ENCODE data around the gene SETD9. TPM values are rescaled to one million over a fixed set of nuclear protein-coding genes. Genes with fewer than 3 reads are reported as not detected.
A peak's percentile ranks its signal among the peaks of the same experiment; 100 is the strongest.

SETD9 gene
- total RNA-seq, 4 donors from 2014 or later, result 7.0 to 29.1 (median 13.9) TPM

- DNase-seq, result no peak
- Histone ChIP-seq H3K27me3 (no peaks in the 10 kb centered on the region), H3K27ac (no peak overlapping the region), H3K4me3 (no peak overlapping the region), H3K36me3 (peaks cover 0 to 86% of the 10 kb centered on the region in 2 donors), H3K9me3 (no peaks in the 10 kb centered on the region), H3K4me1 (peaks cover 0 to 5% of the 10 kb centered on the region in 2 donors)
- ATAC-seq, result no peak
- intact Hi-C loops (cut with DNase I; ENCODE audit: low total_unique reads), result no loop called here
- TF ChIP-seq CTCF (IDR thresholded peaks at IDR 0.05 in 4 of 5, conservative IDR thresholded peaks at IDR 0.05 in 1 of 5) (no peak), POLR2A (IDR thresholded peaks at IDR 0.05) (no peak)
- in situ Hi-C loops (cut with MboI; ENCODE audit: low sequenced_read_pairs in 4 of 4), result no loop called here
These were observed 29.5 kb downstream of the SETD9 start for GRCh38 chr5:56938858-56939257.

GRCh38 chr5:56941981-56942380, 32.6 kb downstream of the SETD9 start:
- Histone ChIP-seq H3K27ac (no peak overlapping the region), H3K4me3 (no peak overlapping the region), H3K36me3 (peaks cover 0 to 84% of the 10 kb centered on the region in 2 donors), H3K27me3 (no peaks in the 10 kb centered on the region), H3K9me3 (no peaks in the 10 kb centered on the region), H3K4me1 (peaks cover 0 to 5% of the 10 kb centered on the region in 2 donors)
- in situ Hi-C loops (cut with MboI; ENCODE audit: low sequenced_read_pairs in 4 of 4) (no loop called here), intact Hi-C loops (cut with DNase I; ENCODE audit: low total_unique reads) (no loop called here)
- DNase-seq, result no peak
- ATAC-seq, result no peak
- no peak for TF ChIP-seq CTCF (IDR thresholded peaks at IDR 0.05 in 4 of 5, conservative IDR thresholded peaks at IDR 0.05 in 1 of 5)
- no peak for TF ChIP-seq POLR2A (IDR thresholded peaks at IDR 0.05)

- Histone ChIP-seq H3K27me3 (no peaks in the 10 kb centered on the region), H3K27ac (no peak overlapping the region), H3K4me1 (peaks cover 4 to 9% of the 10 kb centered on the region in 2 donors), H3K4me3 (no peak overlapping the region), H3K9me3 (no peaks in the 10 kb centered on the region), H3K36me3 (peaks cover 0 to 67% of the 10 kb centered on the region in 2 donors)
- DNase-seq (no peak), ATAC-seq (no peak)
- TF ChIP-seq POLR2A (IDR thresholded peaks at IDR 0.05) (no peak), CTCF (IDR thresholded peaks at IDR 0.05 in 4 of 5, conservative IDR thresholded peaks at IDR 0.05 in 1 of 5) (no peak)
- intact Hi-C loops (cut with DNase I; ENCODE audit: low total_unique reads) (no loop called here), in situ Hi-C loops (cut with MboI; ENCODE audit: low sequenced_read_pairs in 4 of 4) (no loop called here)
These were observed 37.7 kb downstream of the SETD9 start for GRCh38 chr5:56947052-56947451.

- ATAC-seq, result peak; percentile 34
- intact Hi-C loops (cut with DNase I; ENCODE audit: low total_unique reads), result loop anchor here (1.0 to 5.0 kb wide), 3 partner anchors 40 to 270 kb away; partner anchors contain the start of gene MAP3K1
- in situ Hi-C loops (cut with MboI; ENCODE audit: low sequenced_read_pairs in 4 of 4), result no loop called here
These were observed 41.3 kb downstream of the SETD9 start for GRCh38 chr5:56950626-56951125.

More at GRCh38 chr5:56950626-56951125, 41.3 kb downstream of the SETD9 start:
- peak overlapping the region; percentile 62 to 90 (median 78) for H3K4me3 ChIP-seq
- H3K27ac ChIP-seq, result peak overlapping the region; percentile 68 to 83 (median 78)
- H3K27me3 ChIP-seq, result no peaks in the 10 kb centered on the region
- peak; percentile 24 to 32 for DNase-seq
- H3K4me1 ChIP-seq, result peaks cover 0 to 15% of the 10 kb centered on the region in 2 donors
- no peaks in the 10 kb centered on the region for H3K9me3 ChIP-seq
- TF ChIP-seq CTCF (IDR thresholded peaks at IDR 0.05 in 4 of 5, conservative IDR thresholded peaks at IDR 0.05 in 1 of 5) (no peak), POLR2A (IDR thresholded peaks at IDR 0.05) (no peak)
- H3K36me3 ChIP-seq, result peaks cover 0 to 32% of the 10 kb centered on the region in 2 donors

Measured in gastrocnemius medialis (tissue), 4 donors.